Neural cell (in vitro differentiated cells): ENCODE data around the gene UBE2K.

Source experiments
- EP300 ChIP-seq: fragments of 450-650 bp; conservative IDR thresholded peaks from 2 replicates; pipeline ENCODE4 v1.6.1; 2014; ENCODE audit warnings: antibody characterized with exemption, mild to moderate bottlenecking, moderate library complexity; ENCODE audit not compliant: poor library complexity, severe bottlenecking
- EZH2 ChIP-seq: fragments of 200-600, 300-800 bp; shearing (Covaris generic), sonication (generic); IDR thresholded peaks from 2 replicates; pipeline ENCODE4 v1.6.1; 2014; ENCODE audit warnings: antibody characterized with exemption, low read length, borderline replicate concordance, mild to moderate bottlenecking; ENCODE audit not compliant: insufficient read depth, poor library complexity, severe bottlenecking
- MXI1 ChIP-seq: fragments of 450-650 bp; conservative IDR thresholded peaks from 2 replicates; pipeline ENCODE4 v1.6.1; 2014; ENCODE audit warnings: antibody characterized with exemption, mild to moderate bottlenecking; ENCODE audit not compliant: poor library complexity, severe bottlenecking
- POLR2AphosphoS5 ChIP-seq: IDR thresholded peaks from 2 replicates; pipeline ENCODE4 v1.6.1; 2012
- TF ChIP-seq, protein P1 (sequence below): fragments of 450-650 bp; IDR thresholded peaks from 2 replicates; pipeline ENCODE4 v1.5.1; 2014; ENCODE audit warnings: antibody characterized with exemption, mild to moderate bottlenecking, moderate library complexity; ENCODE audit not compliant: poor library complexity, severe bottlenecking
- TF ChIP-seq, protein P2 (sequence below): IDR thresholded peaks from 2 replicates; pipeline ENCODE4 v1.6.1; 2012; ENCODE audit warnings: borderline replicate concordance

- TF ChIP-seq POLR2AphosphoS5 (no peak), MXI1 (no peak), EZH2 (no peak), EP300 (no peak)
- TF ChIP-seq, protein P1, sequence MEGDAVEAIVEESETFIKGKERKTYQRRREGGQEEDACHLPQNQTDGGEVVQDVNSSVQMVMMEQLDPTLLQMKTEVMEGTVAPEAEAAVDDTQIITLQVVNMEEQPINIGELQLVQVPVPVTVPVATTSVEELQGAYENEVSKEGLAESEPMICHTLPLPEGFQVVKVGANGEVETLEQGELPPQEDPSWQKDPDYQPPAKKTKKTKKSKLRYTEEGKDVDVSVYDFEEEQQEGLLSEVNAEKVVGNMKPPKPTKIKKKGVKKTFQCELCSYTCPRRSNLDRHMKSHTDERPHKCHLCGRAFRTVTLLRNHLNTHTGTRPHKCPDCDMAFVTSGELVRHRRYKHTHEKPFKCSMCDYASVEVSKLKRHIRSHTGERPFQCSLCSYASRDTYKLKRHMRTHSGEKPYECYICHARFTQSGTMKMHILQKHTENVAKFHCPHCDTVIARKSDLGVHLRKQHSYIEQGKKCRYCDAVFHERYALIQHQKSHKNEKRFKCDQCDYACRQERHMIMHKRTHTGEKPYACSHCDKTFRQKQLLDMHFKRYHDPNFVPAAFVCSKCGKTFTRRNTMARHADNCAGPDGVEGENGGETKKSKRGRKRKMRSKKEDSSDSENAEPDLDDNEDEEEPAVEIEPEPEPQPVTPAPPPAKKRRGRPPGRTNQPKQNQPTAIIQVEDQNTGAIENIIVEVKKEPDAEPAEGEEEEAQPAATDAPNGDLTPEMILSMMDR = no peak
- TF ChIP-seq, protein P2, sequence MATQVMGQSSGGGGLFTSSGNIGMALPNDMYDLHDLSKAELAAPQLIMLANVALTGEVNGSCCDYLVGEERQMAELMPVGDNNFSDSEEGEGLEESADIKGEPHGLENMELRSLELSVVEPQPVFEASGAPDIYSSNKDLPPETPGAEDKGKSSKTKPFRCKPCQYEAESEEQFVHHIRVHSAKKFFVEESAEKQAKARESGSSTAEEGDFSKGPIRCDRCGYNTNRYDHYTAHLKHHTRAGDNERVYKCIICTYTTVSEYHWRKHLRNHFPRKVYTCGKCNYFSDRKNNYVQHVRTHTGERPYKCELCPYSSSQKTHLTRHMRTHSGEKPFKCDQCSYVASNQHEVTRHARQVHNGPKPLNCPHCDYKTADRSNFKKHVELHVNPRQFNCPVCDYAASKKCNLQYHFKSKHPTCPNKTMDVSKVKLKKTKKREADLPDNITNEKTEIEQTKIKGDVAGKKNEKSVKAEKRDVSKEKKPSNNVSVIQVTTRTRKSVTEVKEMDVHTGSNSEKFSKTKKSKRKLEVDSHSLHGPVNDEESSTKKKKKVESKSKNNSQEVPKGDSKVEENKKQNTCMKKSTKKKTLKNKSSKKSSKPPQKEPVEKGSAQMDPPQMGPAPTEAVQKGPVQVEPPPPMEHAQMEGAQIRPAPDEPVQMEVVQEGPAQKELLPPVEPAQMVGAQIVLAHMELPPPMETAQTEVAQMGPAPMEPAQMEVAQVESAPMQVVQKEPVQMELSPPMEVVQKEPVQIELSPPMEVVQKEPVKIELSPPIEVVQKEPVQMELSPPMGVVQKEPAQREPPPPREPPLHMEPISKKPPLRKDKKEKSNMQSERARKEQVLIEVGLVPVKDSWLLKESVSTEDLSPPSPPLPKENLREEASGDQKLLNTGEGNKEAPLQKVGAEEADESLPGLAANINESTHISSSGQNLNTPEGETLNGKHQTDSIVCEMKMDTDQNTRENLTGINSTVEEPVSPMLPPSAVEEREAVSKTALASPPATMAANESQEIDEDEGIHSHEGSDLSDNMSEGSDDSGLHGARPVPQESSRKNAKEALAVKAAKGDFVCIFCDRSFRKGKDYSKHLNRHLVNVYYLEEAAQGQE = no peak
Measured at GRCh38 chr4:39668887-39669286, 29.0 kb upstream of the UBE2K start.
